WERI-Rb-1 (cell line): ENCODE results near the gene NCK2.

ENCODE experiments used
- DNase-seq: peaks from one replicate; pipeline ENCODE4 v3.0.0-alpha.2; 2020
- H3K27ac ChIP-seq: fragments of 250-450 bp; sonication (Bioruptor Pico); 2 replicates; pipeline ENCODE4 v1.5.1; 2020; ENCODE audit warnings: mild to moderate bottlenecking, moderate library complexity
- H3K27me3 ChIP-seq: fragments of 250-450 bp; sonication (Bioruptor Pico); 2 replicates; pipeline ENCODE4 v1.5.1; 2021; ENCODE audit warnings: mild to moderate bottlenecking, low read depth, moderate library complexity; ENCODE audit not compliant: insufficient read depth, severe bottlenecking
- H3K36me3 ChIP-seq: fragments of 250-450 bp; sonication (Bioruptor Pico); 2 replicates; pipeline ENCODE4 v1.5.1; 2020; ENCODE audit warnings: mild to moderate bottlenecking, moderate library complexity
- H3K4me3 ChIP-seq: 2 replicates; pipeline ENCODE4 v1.5.1; 2011; ENCODE audit warnings: low read depth, mild to moderate bottlenecking, control low read depth, low read length
- H3K9me3 ChIP-seq: fragments of 250-450 bp; sonication (Bioruptor Pico); 2 replicates; pipeline ENCODE4 v1.5.1; 2021; ENCODE audit warnings: mild to moderate bottlenecking, moderate library complexity; ENCODE audit not compliant: severe bottlenecking
- CTCF ChIP-seq: IDR thresholded peaks from 2 replicates; pipeline ENCODE4 v1.5.1; 2011; ENCODE audit warnings: low read depth, mild to moderate bottlenecking, control low read depth, inconsistent platforms, low read length

NCK2 gene

GRCh38 chr2:105796791-105797190, 52.1 kb downstream of the NCK2 start:
- no peak overlapping the region for H3K27ac ChIP-seq
- H3K36me3 ChIP-seq = no peaks in the 10 kb centered on the region
- DNase-seq = no peak
- H3K9me3 ChIP-seq = no peaks in the 10 kb centered on the region
- no peaks in the 10 kb centered on the region for H3K27me3 ChIP-seq
- no peak overlapping the region for H3K4me3 ChIP-seq
- no peak for TF ChIP-seq CTCF

GRCh38 chr2:105797298-105797819, 52.6 kb downstream of the NCK2 start:
- no peak overlapping the region for H3K4me3 ChIP-seq
- DNase-seq = no peak
- H3K27ac ChIP-seq = no peak overlapping the region
- no peak for TF ChIP-seq CTCF
- H3K27me3 ChIP-seq = no peaks in the 10 kb centered on the region
- no peaks in the 10 kb centered on the region for H3K36me3 ChIP-seq
- no peaks in the 10 kb centered on the region for H3K9me3 ChIP-seq

- DNase-seq = no peak
- Histone ChIP-seq H3K4me3 (no peak overlapping the region), H3K27me3 (no peaks in the 10 kb centered on the region), H3K9me3 (no peaks in the 10 kb centered on the region), H3K27ac (no peak overlapping the region), H3K36me3 (no peaks in the 10 kb centered on the region)
- TF ChIP-seq CTCF = no peak
Observed at GRCh38 chr2:105798595-105798994, 53.9 kb downstream of the NCK2 start.

- Histone ChIP-seq H3K27me3 (no peaks in the 10 kb centered on the region), H3K27ac (no peak overlapping the region), H3K4me3 (no peak overlapping the region), H3K36me3 (no peaks in the 10 kb centered on the region), H3K9me3 (no peaks in the 10 kb centered on the region)
- no peak for TF ChIP-seq CTCF
- no peak for DNase-seq
Observed at GRCh38 chr2:105800036-105800713, 55.5 kb downstream of the NCK2 start.

- Histone ChIP-seq H3K27me3 (no peaks in the 10 kb centered on the region), H3K4me3 (no peak overlapping the region), H3K9me3 (no peaks in the 10 kb centered on the region), H3K27ac (no peak overlapping the region), H3K36me3 (no peaks in the 10 kb centered on the region)
- no peak for DNase-seq
- TF ChIP-seq CTCF = no peak
Observed at GRCh38 chr2:105800953-105801635, 56.4 kb downstream of the NCK2 start.
